HG03558 (cell line): Measurements from ENCODE around the gene ANKRD35.
"Not testable (repeated sequence)": the region's sequence is repeated elsewhere in the genome, so short reads cannot be mapped to it uniquely, and the experiment has no call there.

Experiments
- ATAC-seq: cut with Tn5 transposase; IDR thresholded peaks from one replicate; pipeline ENCODE4 v1.9.1; 2021; ENCODE audit warnings: moderate number of reproducible peaks; ENCODE audit not compliant: unreplicated experiment; ENCODE audit errors: extremely low read depth

ANKRD35 gene, protein sequence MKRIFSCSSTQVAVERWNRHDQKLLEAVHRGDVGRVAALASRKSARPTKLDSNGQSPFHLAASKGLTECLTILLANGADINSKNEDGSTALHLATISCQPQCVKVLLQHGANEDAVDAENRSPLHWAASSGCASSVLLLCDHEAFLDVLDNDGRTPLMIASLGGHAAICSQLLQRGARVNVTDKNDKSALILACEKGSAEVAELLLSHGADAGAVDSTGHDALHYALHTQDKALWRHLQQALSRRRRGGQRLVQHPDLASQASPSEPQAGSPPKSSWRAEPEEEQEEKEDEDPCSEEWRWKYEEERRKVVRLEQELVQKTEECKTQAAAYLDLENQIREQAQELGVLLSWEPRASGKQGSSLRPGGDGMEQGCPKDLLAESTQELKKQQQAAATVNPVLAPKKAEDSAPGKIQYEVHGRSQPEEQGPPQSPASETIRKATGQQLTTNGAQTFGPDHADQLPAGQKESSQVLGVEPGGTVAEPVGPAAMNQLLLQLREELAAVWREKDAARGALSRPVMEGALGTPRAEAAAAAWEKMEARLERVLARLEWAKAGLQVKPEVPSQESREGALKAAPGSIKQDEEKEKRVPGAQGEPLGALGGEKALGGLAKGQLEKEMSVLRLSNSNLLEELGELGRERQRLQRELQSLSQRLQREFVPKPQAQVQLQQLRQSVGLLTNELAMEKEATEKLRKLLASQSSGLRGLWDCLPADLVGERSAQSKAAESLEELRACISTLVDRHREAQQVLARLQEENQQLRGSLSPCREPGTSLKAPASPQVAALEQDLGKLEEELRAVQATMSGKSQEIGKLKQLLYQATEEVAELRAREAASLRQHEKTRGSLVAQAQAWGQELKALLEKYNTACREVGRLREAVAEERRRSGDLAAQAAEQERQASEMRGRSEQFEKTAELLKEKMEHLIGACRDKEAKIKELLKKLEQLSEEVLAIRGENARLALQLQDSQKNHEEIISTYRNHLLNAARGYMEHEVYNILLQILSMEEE

GRCh38 chr1:145885738-145886287, at the start of gene ANKRD35:
Gene ANKRD35 (minus strand): TSS chr1:145885866. CDS start chr1:145885758, 108 bp downstream.
- peak; percentile 87 for ATAC-seq

DNA sequence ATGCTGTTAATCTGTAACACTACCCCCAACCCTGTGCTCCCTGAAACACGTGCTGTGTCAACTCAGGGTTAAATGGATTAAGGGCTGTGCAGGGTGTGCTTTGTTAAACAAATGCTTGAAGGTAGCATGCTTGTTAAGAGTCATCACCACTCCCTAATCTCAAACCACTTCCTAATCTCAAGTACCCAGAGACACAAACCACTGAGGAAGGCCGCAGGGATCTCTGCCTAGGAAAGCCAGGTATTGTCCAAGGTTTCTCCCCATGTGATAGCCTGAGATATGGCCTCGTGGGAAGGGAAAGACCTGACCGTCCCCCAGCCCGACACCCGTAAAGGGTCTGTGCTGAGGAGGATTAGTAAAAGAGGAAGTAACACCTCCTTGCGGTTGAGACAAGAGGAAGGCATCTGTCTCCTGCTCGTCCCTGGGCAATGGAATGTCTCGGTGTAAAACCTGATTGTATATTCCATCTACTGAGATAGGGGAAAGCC, 46.9 kb upstream of the ANKRD35 start:
- not testable (repeated sequence) for ATAC-seq

GRCh38 chr1:145927916-145928643, 42.4 kb upstream of the ANKRD35 start:
- no peak for ATAC-seq

GRCh38 chr1:145927063-145927886, 41.6 kb upstream of the ANKRD35 start, which contains the start of gene RBM8A:
Gene RBM8A (minus strand): TSS chr1:145927484. CDS start chr1:145927426, 58 bp downstream.
- ATAC-seq: peak; percentile 91

- ATAC-seq: no peak
These were observed 41.0 kb upstream of the ANKRD35 start for GRCh38 chr1:145926686-145927062.

- ATAC-seq: no peak
These were observed 36.6 kb upstream of the ANKRD35 start for GRCh38 chr1:145922266-145922665.

- not testable (repeated sequence) for ATAC-seq
These were observed 34.6 kb upstream of the ANKRD35 start for GRCh38 chr1:145920297-145920696.

- ATAC-seq: peak; percentile 43
These were observed 33.6 kb upstream of the ANKRD35 start for GRCh38 chr1:145918992-145919939.

- ATAC-seq: peak; percentile 41
These were observed 32.7 kb upstream of the ANKRD35 start, which contains the start of gene PEX11B for GRCh38 chr1:145918144-145918991. Gene PEX11B (minus strand): TSS chr1:145918717. CDS start chr1:145918688, 29 bp downstream.

DNA sequence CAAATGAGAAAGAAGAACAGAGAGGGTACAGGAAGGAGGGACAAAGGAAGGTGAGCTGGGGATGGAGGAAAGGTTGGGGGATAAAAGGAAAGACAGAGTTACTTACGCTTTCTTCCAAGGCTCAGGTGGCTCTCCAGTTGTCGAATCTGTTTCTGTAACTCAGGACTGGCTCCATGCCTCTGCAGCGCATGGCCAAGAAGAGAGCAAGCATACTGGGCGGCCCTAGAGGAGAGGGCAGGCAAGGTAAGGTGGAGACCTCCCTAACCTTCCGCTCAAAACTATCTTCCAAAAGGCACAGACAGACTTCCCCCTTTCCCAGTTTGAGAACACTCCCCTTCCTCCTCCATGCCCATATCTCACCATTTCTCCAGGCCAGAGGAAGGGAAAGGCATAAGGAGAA, 31.9 kb upstream of the ANKRD35 start:
- no peak for ATAC-seq

- no peak for ATAC-seq
These were observed 31.1 kb upstream of the ANKRD35 start for GRCh38 chr1:145916745-145917144.

GRCh38 chr1:145912128-145912641, 26.5 kb upstream of the ANKRD35 start:
- ATAC-seq: no peak

- ATAC-seq: no peak
These were observed 23.0 kb upstream of the ANKRD35 start for GRCh38 chr1:145908653-145909052.

DNA sequence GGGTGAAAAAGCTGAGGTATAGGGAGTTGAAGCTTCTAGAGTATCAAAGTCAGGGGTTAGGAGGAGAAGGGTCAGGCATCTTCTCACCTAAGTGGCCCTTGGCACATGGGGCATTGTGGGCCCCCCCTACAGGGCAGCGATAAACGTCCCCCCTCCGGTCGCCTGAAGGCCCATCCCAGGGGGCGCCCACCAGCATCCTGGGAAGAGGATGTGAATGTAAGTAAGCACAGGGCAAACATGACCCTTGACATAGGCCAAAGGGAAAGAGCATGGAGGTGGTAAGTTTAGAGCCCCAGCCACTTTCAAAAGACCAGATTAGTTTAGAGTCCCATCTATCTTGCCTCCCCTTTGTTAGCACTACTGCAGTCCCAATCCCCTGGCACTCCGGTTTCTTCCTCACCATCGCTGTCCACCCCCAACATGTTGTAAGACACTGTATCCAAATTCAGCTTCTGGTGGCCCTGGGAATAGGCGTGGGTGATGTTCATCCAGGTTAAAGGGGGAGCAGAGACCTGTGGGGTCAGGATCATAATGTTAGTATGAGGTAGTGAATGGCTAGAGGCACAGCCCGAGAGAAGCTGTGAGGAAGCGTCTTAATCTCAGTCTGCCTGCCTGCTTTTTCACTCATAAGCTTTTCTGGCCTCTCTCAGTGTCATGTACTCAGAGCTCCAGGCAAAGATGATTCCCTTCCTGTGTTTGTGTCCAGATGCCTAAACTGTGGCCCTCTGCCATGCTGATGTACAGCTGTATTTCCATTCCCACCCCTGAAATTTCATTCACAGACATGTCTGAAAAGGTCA, 21.5 kb upstream of the ANKRD35 start:
- no peak for ATAC-seq

DNA sequence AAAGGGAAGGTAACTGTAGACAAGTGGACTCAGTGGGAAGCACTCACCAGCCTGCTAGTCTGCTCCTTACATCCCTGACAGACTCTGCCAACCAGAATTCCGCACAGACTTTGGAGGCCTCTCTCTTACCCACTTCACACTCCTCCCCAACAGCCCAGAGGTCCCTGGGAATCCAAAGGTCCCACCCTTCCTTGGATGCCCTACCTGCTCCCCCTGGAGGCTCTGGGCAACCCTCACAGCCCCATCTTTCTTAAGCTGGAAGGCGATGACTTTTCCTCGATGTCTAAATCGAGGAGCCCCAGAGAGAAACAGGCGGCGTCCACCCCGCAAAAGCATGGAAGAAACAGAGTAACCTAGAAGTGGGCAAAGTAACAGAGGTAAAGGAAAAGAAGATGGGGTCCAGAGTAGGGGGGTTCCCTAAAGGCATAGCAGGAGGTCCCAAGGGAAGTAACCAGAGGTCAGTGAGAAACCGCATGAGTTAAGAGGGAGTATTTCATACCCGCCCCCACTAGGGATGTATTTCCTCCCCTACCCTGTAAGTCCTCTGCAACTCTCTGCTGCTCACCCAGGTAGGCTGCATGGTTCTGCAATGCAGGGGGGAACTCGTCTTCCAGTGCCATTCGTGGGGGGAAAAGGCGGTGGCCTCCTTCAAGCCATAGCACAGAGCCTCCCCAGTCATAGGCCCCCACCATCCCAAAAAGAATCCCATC, 15.8 kb upstream of the ANKRD35 start:
- ATAC-seq: no peak
